Measurements from ENCODE around the gene ARHGAP26. TPM values are rescaled to one million over a fixed set of nuclear protein-coding genes. Genes with fewer than 3 reads are reported as not detected.

ARHGAP26 gene
- total RNA-seq, 1 experiment from 2014 or later, result 79.8 TPM

DNA sequence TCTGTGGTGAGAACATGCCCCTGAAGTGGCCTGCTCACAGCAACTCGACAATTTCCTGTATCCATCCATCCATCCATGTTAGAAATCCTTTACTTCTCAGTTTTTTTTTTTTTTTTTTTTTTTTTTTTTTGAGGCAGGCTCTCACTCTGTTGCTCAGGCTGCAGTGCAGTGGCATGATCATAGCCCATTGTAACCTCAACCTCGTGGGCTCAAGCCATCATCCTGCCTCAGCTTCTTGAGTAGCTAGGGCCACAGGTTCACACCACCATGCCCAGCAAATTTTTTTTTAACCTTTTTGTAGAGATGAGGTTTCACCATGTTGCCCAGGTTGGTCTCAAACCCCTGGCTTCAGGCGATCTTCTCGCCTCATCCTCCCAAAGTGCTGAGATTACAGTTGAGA lies 259.1 kb downstream of the ARHGAP26 start:
- Mint-ChIP-seq H3K4me1 (ENCODE audit: low read depth, unreplicated experiment) (peaks cover 23% of the 10 kb centered on the region), H3K36me3 (ENCODE audit: insufficient read depth, unreplicated experiment) (peaks cover 10% of the 10 kb centered on the region), H3K27me3 (ENCODE audit: insufficient read depth, unreplicated experiment) (no peaks in the 10 kb centered on the region), H3K27ac (ENCODE audit: unreplicated experiment) (no peak overlapping the region), H3K4me3 (ENCODE audit: unreplicated experiment) (no peak overlapping the region), H3K9me3 (ENCODE audit: unreplicated experiment) (no peaks in the 10 kb centered on the region)
- no TSS peak for BruUV-seq (replicated peaks)
- TF ChIP-seq, protein P1, sequence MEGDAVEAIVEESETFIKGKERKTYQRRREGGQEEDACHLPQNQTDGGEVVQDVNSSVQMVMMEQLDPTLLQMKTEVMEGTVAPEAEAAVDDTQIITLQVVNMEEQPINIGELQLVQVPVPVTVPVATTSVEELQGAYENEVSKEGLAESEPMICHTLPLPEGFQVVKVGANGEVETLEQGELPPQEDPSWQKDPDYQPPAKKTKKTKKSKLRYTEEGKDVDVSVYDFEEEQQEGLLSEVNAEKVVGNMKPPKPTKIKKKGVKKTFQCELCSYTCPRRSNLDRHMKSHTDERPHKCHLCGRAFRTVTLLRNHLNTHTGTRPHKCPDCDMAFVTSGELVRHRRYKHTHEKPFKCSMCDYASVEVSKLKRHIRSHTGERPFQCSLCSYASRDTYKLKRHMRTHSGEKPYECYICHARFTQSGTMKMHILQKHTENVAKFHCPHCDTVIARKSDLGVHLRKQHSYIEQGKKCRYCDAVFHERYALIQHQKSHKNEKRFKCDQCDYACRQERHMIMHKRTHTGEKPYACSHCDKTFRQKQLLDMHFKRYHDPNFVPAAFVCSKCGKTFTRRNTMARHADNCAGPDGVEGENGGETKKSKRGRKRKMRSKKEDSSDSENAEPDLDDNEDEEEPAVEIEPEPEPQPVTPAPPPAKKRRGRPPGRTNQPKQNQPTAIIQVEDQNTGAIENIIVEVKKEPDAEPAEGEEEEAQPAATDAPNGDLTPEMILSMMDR (IDR thresholded peaks at IDR 0.05; ENCODE audit: insufficient read depth in 1 of 2, low read depth in 1 of 2, low read length in 1 of 2, severe bottlenecking in 1 of 2, unreplicated experiment in 1 of 2), result no peak
- H3K4me3 ChIP-seq (ENCODE audit: low read depth, low read length), result no peak overlapping the region
- no peaks in the 10 kb centered on the region for H3K27me3 ChIP-seq (replicated peaks; ENCODE audit: control insufficient read depth, insufficient read depth, low read length)
- no peaks in the 10 kb centered on the region for H3K9me3 ChIP-seq
- ChIA-PET CTCF (no interaction called here), POLR2A (no interaction called here)
- intact Hi-C loops (cut with micrococcal nuclease; ENCODE audit: unreplicated experiment), result no loop called here
- peaks cover 3% of the 10 kb centered on the region; the same call in 1 of the 2 replicates for H3K36me3 ChIP-seq (ENCODE audit: control insufficient read depth, insufficient read depth, low read length)
- no peak for DNase-seq
- no peaks in the 10 kb centered on the region for H3K4me1 ChIP-seq

GRCh38 chr5:143030349-143030748 lies 260.2 kb downstream of the ARHGAP26 start:
- H3K36me3 ChIP-seq (ENCODE audit: control insufficient read depth, insufficient read depth, low read length), result peaks cover 3% of the 10 kb centered on the region; the same call in 1 of the 2 replicates
- no peaks in the 10 kb centered on the region for H3K27me3 ChIP-seq (replicated peaks; ENCODE audit: control insufficient read depth, insufficient read depth, low read length)
- no peak overlapping the region for H3K27ac Mint-ChIP-seq (ENCODE audit: unreplicated experiment)
- H3K4me1 ChIP-seq, result no peaks in the 10 kb centered on the region
- intact Hi-C loops (cut with micrococcal nuclease; ENCODE audit: unreplicated experiment), result no loop called here
- H3K9me3 ChIP-seq, result no peaks in the 10 kb centered on the region
- no peak for DNase-seq
- peaks cover 23% of the 10 kb centered on the region for H3K4me1 Mint-ChIP-seq (ENCODE audit: low read depth, unreplicated experiment)
- H3K9me3 Mint-ChIP-seq (ENCODE audit: unreplicated experiment), result no peaks in the 10 kb centered on the region
- ChIA-PET CTCF (no interaction called here), POLR2A (no interaction called here)
- no peak overlapping the region for H3K4me3 ChIP-seq (ENCODE audit: low read depth, low read length)
- no peak overlapping the region for H3K4me3 Mint-ChIP-seq (ENCODE audit: unreplicated experiment)
- TF ChIP-seq, protein P1 (IDR thresholded peaks at IDR 0.05; ENCODE audit: insufficient read depth in 1 of 2, low read depth in 1 of 2, low read length in 1 of 2, severe bottlenecking in 1 of 2, unreplicated experiment in 1 of 2), result no peak
- BruUV-seq (replicated peaks), result no TSS peak
- no peaks in the 10 kb centered on the region for H3K27me3 Mint-ChIP-seq (ENCODE audit: insufficient read depth, unreplicated experiment)
- peaks cover 15% of the 10 kb centered on the region for H3K36me3 Mint-ChIP-seq (ENCODE audit: insufficient read depth, unreplicated experiment)

GRCh38 chr5:143031781-143032580 lies 261.8 kb downstream of the ARHGAP26 start:
- ChIA-PET POLR2A (no interaction called here), CTCF (no interaction called here)
- Histone ChIP-seq H3K4me1 (no peaks in the 10 kb centered on the region), H3K9me3 (no peaks in the 10 kb centered on the region), H3K4me3 (ENCODE audit: low read depth, low read length) (no peak overlapping the region), H3K36me3 (ENCODE audit: control insufficient read depth, insufficient read depth, low read length) (peaks cover 3% of the 10 kb centered on the region; the same call in 1 of the 2 replicates), H3K27me3 (replicated peaks; ENCODE audit: control insufficient read depth, insufficient read depth, low read length) (no peaks in the 10 kb centered on the region)
- H3K4me1 Mint-ChIP-seq (ENCODE audit: low read depth, unreplicated experiment), result peaks cover 17% of the 10 kb centered on the region
- intact Hi-C loops (cut with micrococcal nuclease; ENCODE audit: unreplicated experiment), result no loop called here
- TF ChIP-seq, protein P1 (IDR thresholded peaks at IDR 0.05; ENCODE audit: insufficient read depth in 1 of 2, low read depth in 1 of 2, low read length in 1 of 2, severe bottlenecking in 1 of 2, unreplicated experiment in 1 of 2), result no peak
- no peaks in the 10 kb centered on the region for H3K27me3 Mint-ChIP-seq (ENCODE audit: insufficient read depth, unreplicated experiment)
- H3K36me3 Mint-ChIP-seq (ENCODE audit: insufficient read depth, unreplicated experiment), result peaks cover 24% of the 10 kb centered on the region
- H3K4me3 Mint-ChIP-seq (ENCODE audit: unreplicated experiment), result no peak overlapping the region
- no peak overlapping the region for H3K27ac Mint-ChIP-seq (ENCODE audit: unreplicated experiment)
- no peak for DNase-seq
- BruUV-seq (replicated peaks), result no TSS peak
- H3K9me3 Mint-ChIP-seq (ENCODE audit: unreplicated experiment), result no peaks in the 10 kb centered on the region
